K562 (cell line): ENCODE data around the gene SDF4. TPM values are rescaled to one million over a fixed set of nuclear protein-coding genes. Genes with fewer than 3 reads are reported as not detected.

Experiments used
- BRD9 ChIP-seq: fragments of 450-650 bp; IDR thresholded peaks from 2 replicates; pipeline ENCODE4 v1.6.1; 2018; ENCODE audit warnings: low read depth; ENCODE audit not compliant: partially characterized antibody
- CBX3 ChIP-seq, 2 experiments: IDR thresholded peaks; 1 replicate in 1 of 2; 2 replicates in 1 of 2; pipeline ENCODE4 v1.6.1; 2012; ENCODE audit warnings: inconsistent platforms in 2 of 2, low read length in 2 of 2, borderline replicate concordance in 1 of 2, control low read depth in 1 of 2
- FOXM1 ChIP-seq, 2 experiments: fragments of 450-650 bp in 1 of 2; sonication (generic) in 1 of 2; formaldehyde crosslinking in 1 of 2; IDR thresholded peaks; 2 replicates each; pipeline versions ENCODE4 v1.6.1 to v1.9.0; 2017 to 2022; ENCODE audit warnings: low read depth in 2 of 2, mild to moderate bottlenecking in 2 of 2, missing genetic modification reagents in 1 of 2, moderate library complexity in 1 of 2
- HEY1 ChIP-seq: fragments of 250-450 bp; sonication (Bioruptor Pico); IDR thresholded peaks from 2 replicates; pipeline ENCODE4 v1.5.0; 2020; ENCODE audit warnings: mild to moderate bottlenecking, moderate library complexity, borderline replicate concordance
- MAX ChIP-seq: sonication (generic); formaldehyde crosslinking; IDR thresholded peaks from 2 replicates; pipeline ENCODE4 v1.9.0; 2022; ENCODE audit warnings: mild to moderate bottlenecking, missing genetic modification reagents
- NUFIP1 ChIP-seq: fragments of 450-650 bp; IDR thresholded peaks from 2 replicates; pipeline ENCODE4 v1.6.1; 2018; ENCODE audit not compliant: partially characterized antibody
- PHF21A ChIP-seq: fragments of 450-650 bp; IDR thresholded peaks from 2 replicates; pipeline ENCODE4 v1.6.1; 2017; ENCODE audit warnings: low read depth, borderline replicate concordance
- SMAD3 ChIP-seq: fragments of 450-650 bp; formaldehyde crosslinking; conservative IDR thresholded peaks from 2 replicates; pipeline ENCODE4 v1.4.0; 2020; ENCODE audit warnings: mild to moderate bottlenecking
- ZBTB8A ChIP-seq: fragments of 450-650 bp; IDR thresholded peaks from 2 replicates; pipeline ENCODE4 v1.6.1; 2018; ENCODE audit warnings: mild to moderate bottlenecking, moderate library complexity; ENCODE audit not compliant: partially characterized antibody
- ZNF143 ChIP-seq: sonication (generic); formaldehyde crosslinking; IDR thresholded peaks from 2 replicates; pipeline ENCODE4 v1.9.0; 2022; ENCODE audit warnings: mild to moderate bottlenecking, missing genetic modification reagents
- ZNF445 ChIP-seq: fragments of 250-450 bp; sonication (Bioruptor Pico); IDR thresholded peaks from 2 replicates; pipeline ENCODE4 v1.4.0; 2020; ENCODE audit warnings: low read depth, mild to moderate bottlenecking, moderate library complexity
- ZNF512 ChIP-seq: IDR thresholded peaks from 2 replicates; pipeline ENCODE4 v1.6.1; 2016; ENCODE audit warnings: missing genetic modification characterization, missing compliant biosample characterization
- ZSCAN29 ChIP-seq: fragments of 450-650 bp; IDR thresholded peaks from 2 replicates; pipeline ENCODE4 v1.6.1; 2017
- polyA plus RNA-seq, 8 experiments: library from polyadenylated mRNA; depleted of rRNA in 4 of 8; stranded (reverse) in 5 of 8; unstranded in 3 of 8; fragments of >200 nt; fragmentation: Nextera tagmentation in 2 of 8; fragmentation: Illumina TruSeq in 1 of 8; extraction: Ambion mirVana in 2 of 8; extraction: Trizol in 1 of 8; gene quantifications; 2 replicates each; pipeline versions ENCODE4 v1.2.1 to v1.2.3, GENCODE V29; 2011 to 2014; ENCODE audit warnings: inconsistent platforms in 1 of 8, missing spikeins in 1 of 8
- total RNA-seq, 7 experiments: library from RNA; depleted of rRNA in 6 of 7; stranded (reverse); fragments of >200 nt in 6 of 7; fragmentation: Illumina TruSeq in 2 of 7; extraction: Trizol in 2 of 7; gene quantifications; 2 replicates each; pipeline versions ENCODE4 v1.2.1 to v1.2.3, GENCODE V29; 2011 to 2021; ENCODE audit warnings: low replicate concordance in 1 of 7

SDF4 gene
- total and polyA plus RNA-seq, 9 of the 15 experiments (the other 6 are each of a cell fraction or from before 2014, with no cell fraction given): 0.35 to 160 (median 65.2) TPM

GRCh38 chr1:1232796-1233566 lies 1.2 kb upstream of the SDF4 start (continued):
- no peak for TF ChIP-seq ZBTB8A
- no peak for TF ChIP-seq FOXM1 (IDR thresholded peaks at IDR 0.05; ENCODE audit: low read depth)
- TF ChIP-seq FOXM1 (CRISPR knock-in tag; IDR thresholded peaks at IDR 0.05; ENCODE audit: low read depth): 0 out of 2 replicates have a peak, but pooled peaks have one; percentile 78
- no peak for TF ChIP-seq SMAD3 (CRISPR knock-in tag)
- TF ChIP-seq ZSCAN29: no peak
- no peak for TF ChIP-seq PHF21A
- no peak for TF ChIP-seq NUFIP1
- no peak for TF ChIP-seq ZNF512 (tag)
- TF ChIP-seq MAX: peak; percentile 25; the same call in 1 of the 2 replicates
- TF ChIP-seq HEY1 (CRISPR knock-in tag): no peak
- no peak for TF ChIP-seq BRD9
- TF ChIP-seq CBX3 (IDR thresholded peaks at IDR 0.05; ENCODE audit: borderline replicate concordance in 1 of 2, low read length in 2 of 2): peak in 1 of 2 experiments; percentile 10; a peak in 1 of 3 replicates
- peak; percentile 7; the same call in 1 of the 2 replicates for TF ChIP-seq ZNF143 (CRISPR knock-in tag)
- TF ChIP-seq ZNF445: no peak
